ENCODE results near the gene CCDC200.
"Not testable (repeated sequence)": the region's sequence is repeated elsewhere in the genome, so short reads cannot be mapped to it uniquely, and the experiment has no call there.

The CCDC200 gene

GRCh38 chr17:43215341-43215740 is 13.1 kb downstream of the CCDC200 start:
- DNase-seq = no peak

- no peak for DNase-seq
These were observed 14.9 kb downstream of the CCDC200 start for GRCh38 chr17:43213545-43213944.

- DNase-seq = no peak
These were observed 15.6 kb downstream of the CCDC200 start for GRCh38 chr17:43212641-43213490.

GRCh38 chr17:43211480-43212402 is 16.7 kb downstream of the CCDC200 start, which contains the start of gene TMEM106A:
Gene TMEM106A (plus strand): TSS chr17:43211875. CDS start chr17:43213042, 1,167 bp downstream.
- peak; percentile 76 for DNase-seq

DNA sequence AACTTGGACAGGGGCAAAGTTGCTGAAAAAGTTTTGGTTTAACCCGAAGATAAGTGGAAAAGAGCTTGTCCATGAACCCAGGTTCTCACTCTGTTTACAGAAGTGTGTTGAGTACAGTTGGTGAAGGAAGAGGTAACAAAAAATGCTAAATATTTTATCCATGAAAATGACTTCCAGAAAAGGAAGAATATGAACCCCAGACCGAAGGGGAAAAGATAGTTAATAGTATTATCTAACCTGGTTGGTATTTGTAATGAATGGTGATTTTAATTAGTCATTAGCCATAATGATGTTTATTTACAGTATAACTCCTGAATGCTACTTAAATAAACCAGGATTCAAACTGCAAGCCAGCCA is 17.3 kb downstream of the CCDC200 start:
- no peak for DNase-seq

GRCh38 chr17:43210576-43210975 is 17.8 kb downstream of the CCDC200 start:
- no peak for DNase-seq

DNA sequence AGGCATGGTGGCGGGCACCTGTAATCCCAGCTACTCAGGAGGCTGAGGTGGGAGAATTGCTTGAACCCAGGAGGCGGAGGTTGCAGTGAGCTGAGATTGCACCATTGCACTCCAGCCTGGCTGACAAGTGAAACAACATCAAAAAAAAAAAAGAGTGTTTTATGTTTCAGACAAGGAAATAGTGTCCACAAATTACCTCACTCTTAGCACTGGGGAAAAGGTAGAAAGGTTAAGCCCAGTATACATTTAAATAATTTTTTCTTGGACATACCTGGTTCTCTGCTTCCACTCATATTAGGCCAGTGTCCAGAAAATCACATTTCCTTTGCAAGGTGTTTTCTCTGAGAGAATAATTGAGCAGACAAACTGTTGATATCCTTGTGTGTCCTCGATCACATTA is 25.4 kb downstream of the CCDC200 start:
- not testable (repeated sequence) for DNase-seq

- DNase-seq = no peak
These were observed 28.3 kb downstream of the CCDC200 start for GRCh38 chr17:43200127-43200526.

- no peak for DNase-seq
These were observed 28.8 kb downstream of the CCDC200 start for GRCh38 chr17:43199633-43200032.

DNA sequence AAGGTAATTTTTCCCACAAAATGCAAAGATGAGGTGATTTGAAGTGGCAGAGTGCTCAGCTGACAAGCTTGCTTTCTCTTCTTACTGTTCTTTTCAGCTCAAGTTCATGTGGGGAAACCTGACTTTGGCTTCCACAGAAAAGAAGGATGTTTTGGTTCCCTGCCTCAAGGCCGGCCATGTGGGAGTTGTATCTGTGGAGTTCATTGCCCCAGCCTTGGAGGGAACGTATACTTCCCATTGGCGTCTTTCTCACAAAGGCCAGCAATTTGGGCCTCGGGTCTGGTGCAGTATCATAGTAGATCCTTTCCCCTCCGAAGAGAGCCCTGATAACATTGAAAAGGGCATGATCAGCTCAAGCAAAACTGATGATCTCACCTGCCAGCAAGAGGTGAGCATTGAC is 35.2 kb downstream of the CCDC200 start:
- no peak for DNase-seq

DNA sequence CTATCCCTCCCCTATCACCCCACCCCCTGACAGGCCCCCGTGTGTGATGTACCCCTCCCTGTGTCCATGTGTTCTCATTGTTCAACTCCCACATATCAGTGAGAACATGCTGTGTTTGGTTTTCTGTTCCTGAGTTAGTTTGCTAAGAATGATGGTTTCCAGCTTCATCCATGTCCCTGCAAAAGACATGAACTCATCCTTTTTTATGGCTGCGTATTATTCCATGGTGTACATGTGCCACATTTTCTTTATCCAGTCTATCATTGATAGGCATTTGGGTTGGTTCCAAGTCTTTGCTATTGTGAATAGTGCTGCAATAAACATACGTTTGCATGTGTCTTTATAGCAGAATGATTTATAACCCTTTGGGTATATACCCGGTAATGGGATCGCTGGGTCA is 41.8 kb downstream of the CCDC200 start:
- not testable (repeated sequence) for DNase-seq

GRCh38 chr17:43183921-43184320 is 44.5 kb downstream of the CCDC200 start:
- DNase-seq = no peak

DNA sequence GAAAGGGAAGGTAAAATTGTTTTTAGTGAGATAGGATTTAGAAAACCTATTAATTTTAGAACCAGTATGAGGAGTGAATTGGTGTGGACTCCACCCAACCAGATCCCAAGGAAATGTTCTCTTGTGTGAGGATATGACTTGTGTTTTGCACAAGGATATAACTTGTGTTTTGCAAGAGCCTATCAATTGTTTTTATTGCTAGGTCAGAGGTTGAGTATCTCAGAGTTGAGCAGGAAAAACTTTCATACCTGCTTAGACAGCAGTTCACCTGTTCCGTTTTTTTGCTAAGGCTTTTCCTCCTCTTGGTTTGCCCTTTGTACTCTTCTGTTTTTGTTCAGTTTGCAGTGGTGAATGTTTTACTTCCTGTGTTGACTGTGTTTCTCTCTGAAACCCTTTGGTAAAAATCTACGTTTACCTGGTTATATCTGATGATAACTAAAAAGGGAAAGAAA is 52.3 kb downstream of the CCDC200 start:
- DNase-seq = no peak

DNA sequence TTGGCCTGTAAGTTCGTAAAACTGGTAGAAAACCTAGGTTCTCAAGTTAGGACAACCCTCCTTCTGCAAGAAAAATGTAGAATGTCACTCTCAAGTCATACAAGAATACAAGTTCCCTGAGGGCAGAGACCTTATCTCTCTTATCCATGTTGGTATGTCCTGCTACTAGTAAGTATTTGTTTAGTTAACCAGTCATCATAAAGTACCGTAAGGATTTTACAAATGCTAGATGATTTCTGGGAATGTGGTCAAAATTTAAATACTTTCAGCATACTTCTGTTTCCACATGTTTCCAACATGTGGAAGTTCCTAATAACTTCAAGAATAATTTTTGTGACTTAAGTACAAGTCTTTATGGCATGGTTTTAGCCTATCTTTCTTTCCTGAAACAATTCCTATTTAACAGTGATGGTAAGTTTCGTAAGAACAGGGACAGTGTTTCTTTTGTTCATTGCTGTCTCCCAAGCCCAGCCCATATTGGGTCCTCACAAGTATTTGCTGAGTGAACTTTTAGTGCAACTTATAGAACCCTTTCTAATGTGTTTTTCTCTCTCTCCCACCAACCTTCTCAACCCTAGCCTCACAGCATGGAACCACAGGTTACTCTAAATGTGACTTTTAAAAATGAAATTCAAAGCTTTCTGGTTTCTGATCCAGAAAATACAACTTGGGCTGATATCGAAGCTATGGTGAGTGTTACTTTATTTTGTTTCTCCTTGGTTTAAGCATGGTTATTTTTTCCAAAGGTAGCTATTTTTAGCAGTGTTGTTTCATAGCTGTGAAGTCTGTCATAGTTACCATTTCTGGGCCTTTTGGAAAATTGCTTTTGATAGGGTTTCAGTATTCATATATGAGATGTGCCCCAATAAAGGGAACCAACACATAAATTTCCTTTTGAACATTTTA is 53.0 kb downstream of the CCDC200 start:
- DNase-seq = no peak

- peak; percentile 98 for DNase-seq
These were observed 56.6 kb downstream of the CCDC200 start for GRCh38 chr17:43171586-43172487.
